HG02981 (cell line): Measurements from ENCODE around the gene SRPRA.
"Not testable (repeated sequence)": the region's sequence is repeated elsewhere in the genome, so short reads cannot be mapped to it uniquely, and the experiment has no call there.

ENCODE experiments used
- ATAC-seq: cut with Tn5 transposase; IDR thresholded peaks from one replicate; pipeline ENCODE4 v1.9.1; 2021; ENCODE audit warnings: mild to moderate bottlenecking, moderate library complexity; ENCODE audit not compliant: unreplicated experiment

SRPRA gene

GRCh38 chr11:126288237-126288636, 19.5 kb upstream of the SRPRA start:
- ATAC-seq: no peak

GRCh38 chr11:126284829-126285228, 16.1 kb upstream of the SRPRA start:
- ATAC-seq: peak; percentile 46

- peak; percentile 52 for ATAC-seq
These were observed 14.3 kb upstream of the SRPRA start, which contains the start of gene TIRAP for GRCh38 chr11:126282736-126283591. Gene TIRAP, plus strand, starts transcription at chr11:126283093. Its CDS starts 7,802 bp downstream, at chr11:126290895.

GRCh38 chr11:126282361-126282735, 13.7 kb upstream of the SRPRA start:
- no peak for ATAC-seq

- ATAC-seq: no peak
These were observed 13.0 kb upstream of the SRPRA start for GRCh38 chr11:126281666-126282175.

- ATAC-seq: no peak
These were observed 12.6 kb upstream of the SRPRA start for GRCh38 chr11:126281245-126281644.

- ATAC-seq: no peak
These were observed 11.9 kb upstream of the SRPRA start for GRCh38 chr11:126280595-126280994.

- no peak for ATAC-seq
These were observed 10.5 kb upstream of the SRPRA start for GRCh38 chr11:126279191-126279590.

GRCh38 chr11:126277780-126278179, 9.1 kb upstream of the SRPRA start:
- ATAC-seq: no peak

GRCh38 chr11:126277322-126277721, 8.6 kb upstream of the SRPRA start:
- ATAC-seq: no peak

- peak; percentile 0 for ATAC-seq
These were observed 361 bp downstream of the SRPRA start for GRCh38 chr11:126268361-126268707.

GRCh38 chr11:126267650-126268049, 1.0 kb downstream of the SRPRA start:
- no peak for ATAC-seq

- ATAC-seq: no peak
These were observed 2.9 kb downstream of the SRPRA start for GRCh38 chr11:126265811-126266210.

GRCh38 chr11:126263489-126263888, 5.2 kb downstream of the SRPRA start:
- no peak for ATAC-seq

- ATAC-seq: no peak
These were observed 6.5 kb downstream of the SRPRA start for GRCh38 chr11:126262216-126262615.

GRCh38 chr11:126257764-126258163, 10.9 kb downstream of the SRPRA start:
- ATAC-seq: no peak

- no peak for ATAC-seq
These were observed 11.6 kb downstream of the SRPRA start for GRCh38 chr11:126257144-126257543.

- ATAC-seq: no peak
These were observed 12.5 kb downstream of the SRPRA start for GRCh38 chr11:126256216-126256615.

- not testable (repeated sequence) for ATAC-seq
These were observed 13.2 kb downstream of the SRPRA start for GRCh38 chr11:126255507-126255906.

GRCh38 chr11:126254819-126255218, 13.9 kb downstream of the SRPRA start:
- ATAC-seq: no peak

GRCh38 chr11:126253265-126253664, 15.4 kb downstream of the SRPRA start:
- ATAC-seq: no peak

- ATAC-seq: no peak
These were observed 22.1 kb downstream of the SRPRA start for GRCh38 chr11:126246636-126247035.

GRCh38 chr11:126233391-126233790, 35.3 kb downstream of the SRPRA start:
- ATAC-seq: no peak
